Glutamatergic neuron (in vitro differentiated cells): ENCODE data around the gene GPR108. TPM values are rescaled to one million over a fixed set of nuclear protein-coding genes. Genes with fewer than 3 reads are reported as not detected.
A peak's percentile ranks its signal among the peaks of the same experiment; 100 is the strongest.
"Not testable (repeated sequence)": the region's sequence is repeated elsewhere in the genome, so short reads cannot be mapped to it uniquely, and the experiment has no call there.

Experiments used
- DNase-seq: peaks from one replicate; pipeline ENCODE4 v3.0.0; 2022
- H3K27ac Mint-ChIP-seq: one replicate; pipeline ENCODE4 v1.8.0; 2020; ENCODE audit warnings: mild to moderate bottlenecking, mixed read lengths, inconsistent platforms; ENCODE audit not compliant: unreplicated experiment
- H3K27me3 Mint-ChIP-seq: one replicate; pipeline ENCODE4 v1.8.0; 2020; ENCODE audit warnings: mild to moderate bottlenecking, moderate library complexity, mixed read lengths, inconsistent platforms; ENCODE audit not compliant: unreplicated experiment
- H3K36me3 Mint-ChIP-seq: one replicate; pipeline ENCODE4 v1.8.0; 2020; ENCODE audit warnings: mild to moderate bottlenecking, mixed read lengths, inconsistent platforms; ENCODE audit not compliant: unreplicated experiment
- H3K4me1 Mint-ChIP-seq: one replicate; pipeline ENCODE4 v1.8.0; 2020; ENCODE audit warnings: mild to moderate bottlenecking, low read depth, mixed read lengths, inconsistent platforms; ENCODE audit not compliant: unreplicated experiment
- H3K4me3 Mint-ChIP-seq: one replicate; pipeline ENCODE4 v1.8.0; 2020; ENCODE audit warnings: mild to moderate bottlenecking, mixed read lengths, inconsistent platforms; ENCODE audit not compliant: unreplicated experiment
- H3K9me3 Mint-ChIP-seq: one replicate; pipeline ENCODE4 v1.8.0; 2020; ENCODE audit warnings: mild to moderate bottlenecking, moderate library complexity, mixed read lengths, inconsistent platforms; ENCODE audit not compliant: unreplicated experiment
- CTCF ChIP-seq: fragments of 200-600 bp; sonication (generic); IDR thresholded peaks from one replicate; pipeline ENCODE4 v1.5.0; 2021; ENCODE audit not compliant: partially characterized antibody, unreplicated experiment
- long read RNA-seq: library from polyadenylated mRNA; unstranded; transcript quantifications from one replicate; pipeline ENCODE4 v2.0.0, GENCODE V29; 2020; ENCODE audit not compliant: unreplicated experiment
- total RNA-seq: library from RNA; stranded (reverse); fragmentation: NEBNext Ultra II Directional; extraction: Animal tissue kit (Norgen Biotek cat#: 25700); gene quantifications from one replicate; pipeline ENCODE4 v1.2.1, GENCODE V29; 2021; ENCODE audit not compliant: unreplicated experiment

GPR108 gene
- 44.2 TPM for total RNA-seq
- long read RNA-seq, transcript GPR108-202 (18 exons, 2,009 nt), result minor isoform, 9 of 42 reads
- long read RNA-seq, transcript GPR108-201 (18 exons, 2,057 nt), result major isoform, 15 of 42 reads
- long read RNA-seq, partial matches to known transcripts, result 5 of 42 reads
- long read RNA-seq, other reads (novel, unspliced or antisense), result 13 of 42 reads

- Mint-ChIP-seq H3K27me3 (peaks cover 10% of the 10 kb centered on the region), H3K4me3 (peak within 1 kb of the TSS; percentile 98), H3K4me1 (peaks cover 21% of the 10 kb centered on the region), H3K9me3 (peaks cover 17% of the 10 kb centered on the region), H3K27ac (peak within 1 kb of the TSS; percentile 97), H3K36me3 (no peaks in the 10 kb centered on the region)
- DNase-seq, result peak; percentile 99
- TF ChIP-seq CTCF, result no peak
Measured at GRCh38 chr19:6737284-6737872, at the start of gene GPR108. Gene GPR108 (minus strand): TSS chr19:6737580. CDS start chr19:6737576, 4 bp downstream.

GRCh38 chr19:6779206-6779605 is 41.8 kb upstream of the GPR108 start:
- Mint-ChIP-seq H3K27me3 (peaks cover 3% of the 10 kb centered on the region), H3K9me3 (peaks cover 4% of the 10 kb centered on the region), H3K36me3 (peaks cover 4% of the 10 kb centered on the region), H3K27ac (no peak overlapping the region), H3K4me1 (no peaks in the 10 kb centered on the region), H3K4me3 (no peak overlapping the region)
- DNase-seq, result no peak
- no peak for TF ChIP-seq CTCF

- Mint-ChIP-seq H3K9me3 (peaks cover 4% of the 10 kb centered on the region), H3K4me3 (no peak overlapping the region), H3K27me3 (peaks cover 3% of the 10 kb centered on the region), H3K27ac (no peak overlapping the region), H3K36me3 (peaks cover 4% of the 10 kb centered on the region), H3K4me1 (no peaks in the 10 kb centered on the region)
- no peak for TF ChIP-seq CTCF
- DNase-seq, result no peak
Measured at GRCh38 chr19:6778386-6778785, 41.0 kb upstream of the GPR108 start.

GRCh38 chr19:6777434-6777833 is 40.1 kb upstream of the GPR108 start:
- Mint-ChIP-seq H3K4me3 (no peak overlapping the region), H3K27ac (no peak overlapping the region), H3K27me3 (peaks cover 3% of the 10 kb centered on the region), H3K4me1 (no peaks in the 10 kb centered on the region), H3K36me3 (peaks cover 4% of the 10 kb centered on the region), H3K9me3 (peaks cover 4% of the 10 kb centered on the region)
- no peak for TF ChIP-seq CTCF
- DNase-seq, result no peak

GRCh38 chr19:6776999-6777398 is 39.6 kb upstream of the GPR108 start:
- H3K36me3 Mint-ChIP-seq, result peaks cover 4% of the 10 kb centered on the region
- H3K4me1 Mint-ChIP-seq, result no peaks in the 10 kb centered on the region
- H3K27me3 Mint-ChIP-seq, result peaks cover 3% of the 10 kb centered on the region
- no peak for DNase-seq
- H3K9me3 Mint-ChIP-seq, result peaks cover 4% of the 10 kb centered on the region
- no peak for TF ChIP-seq CTCF
- H3K27ac Mint-ChIP-seq, result no peak overlapping the region
- no peak overlapping the region for H3K4me3 Mint-ChIP-seq

GRCh38 chr19:6776045-6776444 is 38.7 kb upstream of the GPR108 start:
- H3K4me3 Mint-ChIP-seq, H3K4me1 Mint-ChIP-seq, H3K27ac Mint-ChIP-seq, DNase-seq, H3K36me3 Mint-ChIP-seq, H3K27me3 Mint-ChIP-seq, H3K9me3 Mint-ChIP-seq: not testable (repeated sequence)
